ENCODE results near the gene TMEM164.
"Not testable (repeated sequence)": the region's sequence is repeated elsewhere in the genome, so short reads cannot be mapped to it uniquely, and the experiment has no call there.

TMEM164 gene

DNA sequence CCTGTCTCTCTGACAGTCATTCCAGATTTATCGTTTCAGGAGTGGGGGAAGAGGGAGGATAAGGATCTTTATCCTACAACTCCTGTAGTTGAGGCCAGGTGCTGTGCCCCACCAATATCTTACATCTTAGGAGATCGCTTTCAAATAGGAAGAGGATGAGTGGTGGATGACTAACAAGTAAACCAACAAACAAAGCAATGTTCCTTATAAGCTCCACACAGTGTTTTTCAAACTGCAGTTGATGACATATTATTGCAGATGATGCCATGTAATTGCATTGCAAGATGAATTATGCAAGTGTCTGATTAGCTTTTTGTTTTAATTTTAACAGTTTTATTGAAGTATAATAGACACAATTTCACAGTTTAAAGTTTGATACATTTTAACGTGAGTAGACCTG lies 35.8 kb upstream of the TMEM164 start:
- H3K27ac ChIP-seq, result no peak overlapping the region
- no peak for TF ChIP-seq ZFX (IDR thresholded peaks at IDR 0.05)
- TF ChIP-seq, protein P1, sequence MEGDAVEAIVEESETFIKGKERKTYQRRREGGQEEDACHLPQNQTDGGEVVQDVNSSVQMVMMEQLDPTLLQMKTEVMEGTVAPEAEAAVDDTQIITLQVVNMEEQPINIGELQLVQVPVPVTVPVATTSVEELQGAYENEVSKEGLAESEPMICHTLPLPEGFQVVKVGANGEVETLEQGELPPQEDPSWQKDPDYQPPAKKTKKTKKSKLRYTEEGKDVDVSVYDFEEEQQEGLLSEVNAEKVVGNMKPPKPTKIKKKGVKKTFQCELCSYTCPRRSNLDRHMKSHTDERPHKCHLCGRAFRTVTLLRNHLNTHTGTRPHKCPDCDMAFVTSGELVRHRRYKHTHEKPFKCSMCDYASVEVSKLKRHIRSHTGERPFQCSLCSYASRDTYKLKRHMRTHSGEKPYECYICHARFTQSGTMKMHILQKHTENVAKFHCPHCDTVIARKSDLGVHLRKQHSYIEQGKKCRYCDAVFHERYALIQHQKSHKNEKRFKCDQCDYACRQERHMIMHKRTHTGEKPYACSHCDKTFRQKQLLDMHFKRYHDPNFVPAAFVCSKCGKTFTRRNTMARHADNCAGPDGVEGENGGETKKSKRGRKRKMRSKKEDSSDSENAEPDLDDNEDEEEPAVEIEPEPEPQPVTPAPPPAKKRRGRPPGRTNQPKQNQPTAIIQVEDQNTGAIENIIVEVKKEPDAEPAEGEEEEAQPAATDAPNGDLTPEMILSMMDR (conservative IDR thresholded peaks at IDR 0.05), result no peak

DNA sequence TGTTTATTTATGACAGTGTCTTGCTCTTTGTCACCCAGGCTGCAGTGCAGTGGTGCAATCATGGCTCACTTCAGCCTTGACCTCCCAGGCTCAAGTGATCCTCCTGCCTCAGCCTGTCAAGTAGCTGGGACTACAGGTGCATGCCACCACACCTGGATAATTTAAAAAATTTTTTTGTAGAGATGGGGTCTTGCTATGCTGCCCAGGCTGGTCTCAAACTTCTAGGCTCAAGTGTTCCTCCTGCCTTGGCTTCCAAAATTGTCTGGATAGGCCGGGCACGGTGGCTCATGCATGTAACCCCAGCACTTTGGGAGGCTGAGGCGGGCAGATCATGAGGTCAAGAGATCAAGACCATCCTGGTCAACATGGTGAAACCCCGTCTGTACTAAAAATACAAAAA lies 32.1 kb upstream of the TMEM164 start:
- not testable (repeated sequence) for H3K27ac ChIP-seq

DNA sequence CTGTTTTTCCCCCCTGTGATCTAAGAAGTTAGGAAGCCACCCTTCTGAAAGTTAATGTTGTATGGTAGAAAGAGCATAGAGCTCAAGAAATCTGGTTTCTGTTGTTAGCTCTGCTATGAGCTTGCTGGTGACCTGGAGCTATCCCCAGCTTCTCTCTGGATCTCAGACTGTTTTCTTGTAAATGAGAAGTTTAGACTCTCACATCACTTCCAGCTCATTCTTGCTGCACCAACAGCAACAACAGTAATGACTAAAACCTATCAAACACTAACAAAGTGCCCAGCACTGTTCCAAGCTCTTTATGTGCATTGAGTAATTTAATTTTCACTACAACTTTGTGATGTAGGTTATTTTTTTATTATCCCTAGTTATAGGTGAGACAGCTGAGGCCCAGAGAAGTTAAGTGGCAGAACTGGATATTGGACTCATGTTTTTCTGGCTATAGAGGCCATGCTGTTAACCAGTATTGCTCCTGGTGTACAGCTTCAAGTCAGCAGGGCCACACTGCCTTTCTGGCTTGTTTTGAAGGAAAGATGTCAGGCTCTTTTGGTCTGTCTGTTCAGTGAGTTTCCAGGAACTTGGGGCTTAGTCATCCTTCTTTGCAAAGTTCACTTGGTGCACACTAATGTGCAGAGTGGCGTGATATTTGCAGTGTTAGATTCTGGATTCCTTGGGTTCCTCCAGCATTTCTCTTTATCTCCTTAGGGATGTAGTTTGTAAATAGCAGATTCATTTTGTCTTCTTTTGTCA lies 27.8 kb upstream of the TMEM164 start:
- TF ChIP-seq ZFX (IDR thresholded peaks at IDR 0.05), result no peak
- TF ChIP-seq, protein P1 (conservative IDR thresholded peaks at IDR 0.05), result no peak
- H3K27ac ChIP-seq, result no peak overlapping the region

DNA sequence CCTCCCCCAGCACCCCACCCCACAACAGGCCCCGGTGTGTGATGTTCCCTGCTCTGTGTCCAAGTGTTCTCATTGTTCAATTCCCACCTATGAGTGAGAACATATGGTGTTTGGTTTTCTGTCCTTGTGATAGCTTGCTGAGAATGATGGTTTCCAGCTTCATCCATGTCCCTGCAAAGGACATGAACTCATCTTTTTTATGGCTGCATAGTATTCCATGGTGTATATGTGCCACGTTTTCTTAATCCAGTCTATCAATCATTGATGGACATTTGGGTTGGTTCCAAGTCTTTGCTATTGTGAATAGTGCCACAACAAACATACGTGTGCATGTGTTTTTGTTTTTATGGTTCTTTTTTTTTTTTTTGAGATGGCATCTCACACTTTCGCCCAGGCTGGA lies 17.7 kb upstream of the TMEM164 start:
- H3K27ac ChIP-seq, result not testable (repeated sequence)

DNA sequence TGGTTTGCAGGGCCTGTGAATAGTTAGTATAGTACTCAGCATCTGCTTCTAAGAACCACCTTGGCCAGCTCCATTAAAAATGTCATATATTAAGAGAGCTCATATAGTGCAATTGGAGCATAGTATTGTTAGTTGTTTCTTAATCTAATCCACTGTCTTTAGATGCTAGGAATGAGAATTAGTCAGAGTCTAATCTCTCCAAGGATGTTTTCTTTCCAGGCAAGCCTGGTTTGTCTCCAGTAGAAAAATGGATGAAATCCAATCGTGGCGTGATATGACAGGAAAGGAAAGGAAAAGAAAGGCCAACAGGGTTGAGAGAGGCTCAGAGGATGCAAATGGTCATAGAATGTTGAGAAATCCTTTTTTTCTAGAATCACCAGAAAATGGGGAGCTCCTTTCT lies 15.0 kb upstream of the TMEM164 start:
- H3K27ac ChIP-seq, result no peak overlapping the region
- TF ChIP-seq ZFX (IDR thresholded peaks at IDR 0.05), result no peak
- TF ChIP-seq, protein P1 (conservative IDR thresholded peaks at IDR 0.05), result no peak

DNA sequence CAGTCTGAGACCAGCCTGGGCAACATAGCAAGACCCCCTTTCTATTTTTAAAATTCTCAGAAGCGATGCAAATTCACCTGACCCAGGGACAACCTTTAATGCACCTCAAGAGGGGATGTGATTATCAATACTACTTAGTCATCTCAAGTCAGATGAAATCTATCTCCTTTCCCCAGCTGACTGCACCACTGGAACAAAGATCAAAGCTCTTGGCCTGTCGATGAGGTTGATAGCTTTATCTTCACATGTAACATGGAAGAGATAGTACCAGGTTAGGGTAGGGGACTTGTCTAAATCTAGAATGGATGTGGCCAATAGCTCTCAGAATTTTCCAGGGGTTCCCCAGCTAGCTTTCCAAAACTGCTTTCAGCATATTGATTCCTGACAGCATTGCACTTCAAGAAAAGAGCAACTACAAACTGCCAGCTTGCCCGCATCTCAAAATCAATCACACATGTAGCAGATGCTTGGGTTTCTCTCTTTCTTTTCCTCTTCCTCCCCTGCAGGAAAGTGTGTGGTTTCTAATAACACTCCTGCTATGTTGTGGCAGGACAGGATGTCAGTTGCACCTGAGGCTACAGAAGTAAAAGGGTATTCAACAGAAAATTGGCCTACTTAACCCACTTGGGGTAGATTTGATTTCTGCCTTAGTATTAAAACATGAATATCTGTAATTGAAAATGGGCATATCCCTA lies 12.2 kb upstream of the TMEM164 start:
- TF ChIP-seq, protein P1 (conservative IDR thresholded peaks at IDR 0.05), result no peak
- TF ChIP-seq ZFX (IDR thresholded peaks at IDR 0.05), result no peak
- no peak overlapping the region for H3K27ac ChIP-seq

DNA sequence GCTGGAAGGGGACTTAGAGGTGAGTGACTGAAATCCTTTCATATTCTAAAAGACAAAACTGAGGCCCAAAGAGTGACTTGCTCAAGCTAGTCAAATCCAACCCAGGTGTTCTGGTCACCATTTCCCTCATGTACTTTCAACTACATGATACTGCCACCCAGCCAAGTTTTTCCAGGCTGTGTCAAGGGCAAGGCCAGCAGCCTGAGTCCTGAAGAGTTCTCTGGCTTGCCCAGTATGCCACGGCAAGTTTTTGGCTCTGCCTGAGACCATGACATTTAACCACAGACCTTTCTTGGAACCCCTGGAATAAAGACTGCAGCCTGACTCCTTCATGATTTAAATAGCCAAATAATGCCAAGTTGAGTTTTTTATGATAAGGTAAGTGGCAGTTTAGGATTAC lies 10.7 kb upstream of the TMEM164 start:
- TF ChIP-seq, protein P1 (conservative IDR thresholded peaks at IDR 0.05), result no peak
- TF ChIP-seq ZFX (IDR thresholded peaks at IDR 0.05), result no peak
- no peak overlapping the region for H3K27ac ChIP-seq

DNA sequence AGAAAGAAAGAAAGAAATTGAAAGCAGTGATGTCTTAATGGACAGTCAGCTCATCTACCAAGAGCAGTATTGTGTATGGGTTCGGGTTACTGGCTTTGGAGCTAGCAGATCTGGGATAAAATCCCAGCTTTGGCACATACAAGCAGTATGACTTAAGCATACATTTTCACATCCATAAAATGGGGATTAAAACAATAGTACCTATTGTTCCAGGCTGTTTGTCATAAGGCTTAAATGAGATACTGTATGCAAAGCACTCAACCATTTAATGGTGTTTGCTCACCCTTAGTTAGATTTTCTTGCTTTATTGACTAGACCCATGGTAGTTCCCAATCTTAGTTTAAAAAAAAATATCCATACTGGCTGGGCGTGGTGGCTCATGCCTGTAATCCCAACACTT lies 7.8 kb upstream of the TMEM164 start:
- TF ChIP-seq, protein P1 (conservative IDR thresholded peaks at IDR 0.05), result no peak

More for the DNA sequence above, 7.8 kb upstream of the TMEM164 start:
- peak overlapping the region; percentile 67 for H3K27ac ChIP-seq

Measured in C4-2B (cell line).